ENCODE measurements around the gene KTN1.

DNA sequence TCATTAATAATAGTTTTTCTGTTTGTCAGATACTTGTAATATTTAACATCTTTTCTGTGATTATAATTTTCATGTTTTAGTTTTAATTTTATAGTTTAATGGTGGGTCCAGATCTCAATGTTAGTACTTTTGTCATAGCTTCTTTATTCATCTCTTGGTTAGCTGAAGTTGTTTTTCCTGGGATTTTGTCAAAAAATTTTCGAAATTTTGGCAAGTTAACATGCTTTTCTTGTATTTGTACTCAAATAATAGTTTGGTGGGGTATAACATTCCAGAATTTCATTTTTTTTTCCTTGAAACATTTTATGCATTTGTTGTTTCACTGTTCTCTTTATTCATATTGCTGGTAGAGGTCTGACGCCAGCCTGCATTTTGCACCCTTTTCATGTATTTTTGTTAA, 45.5 kb downstream of the KTN1 start:
- TF ChIP-seq, protein P1, sequence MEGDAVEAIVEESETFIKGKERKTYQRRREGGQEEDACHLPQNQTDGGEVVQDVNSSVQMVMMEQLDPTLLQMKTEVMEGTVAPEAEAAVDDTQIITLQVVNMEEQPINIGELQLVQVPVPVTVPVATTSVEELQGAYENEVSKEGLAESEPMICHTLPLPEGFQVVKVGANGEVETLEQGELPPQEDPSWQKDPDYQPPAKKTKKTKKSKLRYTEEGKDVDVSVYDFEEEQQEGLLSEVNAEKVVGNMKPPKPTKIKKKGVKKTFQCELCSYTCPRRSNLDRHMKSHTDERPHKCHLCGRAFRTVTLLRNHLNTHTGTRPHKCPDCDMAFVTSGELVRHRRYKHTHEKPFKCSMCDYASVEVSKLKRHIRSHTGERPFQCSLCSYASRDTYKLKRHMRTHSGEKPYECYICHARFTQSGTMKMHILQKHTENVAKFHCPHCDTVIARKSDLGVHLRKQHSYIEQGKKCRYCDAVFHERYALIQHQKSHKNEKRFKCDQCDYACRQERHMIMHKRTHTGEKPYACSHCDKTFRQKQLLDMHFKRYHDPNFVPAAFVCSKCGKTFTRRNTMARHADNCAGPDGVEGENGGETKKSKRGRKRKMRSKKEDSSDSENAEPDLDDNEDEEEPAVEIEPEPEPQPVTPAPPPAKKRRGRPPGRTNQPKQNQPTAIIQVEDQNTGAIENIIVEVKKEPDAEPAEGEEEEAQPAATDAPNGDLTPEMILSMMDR (IDR thresholded peaks at IDR 0.05) = no peak
- TF ChIP-seq CREB1 (CRISPR knock-in tag; IDR thresholded peaks at IDR 0.05) (no peak), SP1 (CRISPR knock-in tag; conservative IDR thresholded peaks at IDR 0.05) (no peak)
